ENCODE measurements around the gene SSTR3. TPM values are rescaled to one million over a fixed set of nuclear protein-coding genes. Genes with fewer than 3 reads are reported as not detected.
A peak's percentile ranks its signal among the peaks of the same experiment; 100 is the strongest.

Gene SSTR3
- total and polyA plus RNA-seq, 11 donors, result 0.07 TPM; not detected in 10

GRCh38 chr22:37218399-37218770 is 6.1 kb upstream of the SSTR3 start:
- Histone ChIP-seq H3K4me3 (no peak overlapping the region), H3K27me3 (peaks cover 0 to 28% (median 3%) of the 10 kb centered on the region in 9 donors), H3K27ac (peak overlapping the region in 1 of 12 donors; percentile 39), H3K36me3 (no peaks in the 10 kb centered on the region), H3K9me3 (peaks cover 0 to 3% (median 0%) of the 10 kb centered on the region in 12 donors), H3K4me1 (peaks cover 0 to 32% (median 0%) of the 10 kb centered on the region in 12 donors)
- WGBS, 4 donors, result 75 to 82% (median 79%) methylated on average over 6 of the region's 6 CpGs
- ATAC-seq (no peak), DNase-seq (no peak)
- intact Hi-C loops (cut with DNase I), result no loop called here
- TF ChIP-seq CTCF (IDR thresholded peaks at IDR 0.05) (no peak), POLR2A (IDR thresholded peaks at IDR 0.05) (no peak)

- no peaks in the 10 kb centered on the region for H3K36me3 ChIP-seq
- H3K4me3 ChIP-seq, result no peak overlapping the region
- peaks cover 0 to 10% (median 2%) of the 10 kb centered on the region in 12 donors for H3K4me1 ChIP-seq
- peaks cover 0 to 36% (median 5%) of the 10 kb centered on the region in 9 donors for H3K27me3 ChIP-seq
- no peaks in the 10 kb centered on the region for H3K9me3 ChIP-seq
- intact Hi-C loops (cut with DNase I), result no loop called here
- no peak for DNase-seq
- H3K27ac ChIP-seq, result no peak overlapping the region
- no peak for ATAC-seq
- no peak for TF ChIP-seq CTCF (IDR thresholded peaks at IDR 0.05)
- no peak for TF ChIP-seq POLR2A (IDR thresholded peaks at IDR 0.05)
- 81 to 92% (median 90%) methylated on average over 9 of the region's 9 CpGs for WGBS, 4 donors
Measured at GRCh38 chr22:37215890-37216289, 3.6 kb upstream of the SSTR3 start.

GRCh38 chr22:37214731-37215030 is 2.4 kb upstream of the SSTR3 start:
- Histone ChIP-seq H3K36me3 (no peaks in the 10 kb centered on the region), H3K27me3 (peaks cover 0 to 37% (median 5%) of the 10 kb centered on the region in 9 donors), H3K4me1 (peaks cover 0 to 7% (median 0%) of the 10 kb centered on the region in 12 donors), H3K9me3 (no peaks in the 10 kb centered on the region), H3K27ac (no peak overlapping the region), H3K4me3 (no peak overlapping the region)
- WGBS, 4 donors, result 78 to 86% (median 81%) methylated on average over 13 of the region's 13 CpGs
- no peak for ATAC-seq
- intact Hi-C loops (cut with DNase I), result no loop called here
- DNase-seq, result no peak
- TF ChIP-seq CTCF (IDR thresholded peaks at IDR 0.05) (no peak), POLR2A (IDR thresholded peaks at IDR 0.05) (no peak)

- intact Hi-C loops (cut with DNase I), result no loop called here
- ATAC-seq, result no peak
- WGBS, 4 donors, result 78 to 85% (median 80%) methylated on average over 13 of the region's 13 CpGs
- DNase-seq, result no peak
- peaks cover 0 to 7% (median 0%) of the 10 kb centered on the region in 12 donors for H3K4me1 ChIP-seq
- H3K9me3 ChIP-seq, result no peaks in the 10 kb centered on the region
- TF ChIP-seq CTCF (IDR thresholded peaks at IDR 0.05), result no peak
- TF ChIP-seq POLR2A (IDR thresholded peaks at IDR 0.05), result no peak
- no peaks in the 10 kb centered on the region for H3K36me3 ChIP-seq
- no peak overlapping the region for H3K4me3 ChIP-seq
- no peak overlapping the region for H3K27ac ChIP-seq
- peaks cover 0 to 34% (median 5%) of the 10 kb centered on the region in 9 donors for H3K27me3 ChIP-seq
Measured at GRCh38 chr22:37213941-37214730, 1.9 kb upstream of the SSTR3 start.
